CD4-positive, alpha-beta T cell treated with Interleukin-15 for 1 hour (primary cell): ENCODE data around the gene HSD17B2.
"Not testable (repeated sequence)": the region's sequence is repeated elsewhere in the genome, so short reads cannot be mapped to it uniquely, and the experiment has no call there.

ENCODE experiments used
- DNase-seq: peaks from one replicate; pipeline ENCODE4 v3.0.0-alpha.2; 2020

HSD17B2 gene

DNA sequence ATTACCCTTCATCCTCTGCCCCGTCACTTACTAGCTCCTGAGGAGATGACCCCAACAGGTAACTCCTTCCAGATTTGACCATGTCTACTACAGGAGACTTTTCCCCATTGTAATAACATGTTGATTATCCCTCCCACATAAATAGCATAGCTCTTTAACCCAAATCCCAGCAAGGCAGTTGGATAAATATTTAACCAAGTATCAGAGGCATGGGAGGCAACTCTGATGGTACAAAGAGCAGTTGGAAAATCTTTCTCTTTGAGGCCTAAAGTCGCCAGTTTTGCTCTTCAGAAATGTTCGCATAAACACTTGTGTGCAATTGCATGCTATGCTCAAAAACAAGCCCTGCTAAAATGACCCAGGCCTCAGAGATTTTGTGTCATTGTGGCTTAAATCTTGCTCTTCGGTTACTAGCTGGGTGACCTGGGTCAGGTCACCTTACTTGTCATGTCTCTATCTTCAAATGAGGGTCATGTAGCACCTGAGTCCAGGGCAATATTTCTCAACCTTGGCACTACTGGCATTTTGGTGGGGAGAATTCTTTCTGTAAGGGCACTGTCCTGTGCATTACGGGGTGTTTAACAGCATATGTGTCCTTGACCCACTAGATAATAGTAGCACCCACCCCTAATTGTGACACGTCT, 48.8 kb downstream of the HSD17B2 start:
- no peak for DNase-seq

DNA sequence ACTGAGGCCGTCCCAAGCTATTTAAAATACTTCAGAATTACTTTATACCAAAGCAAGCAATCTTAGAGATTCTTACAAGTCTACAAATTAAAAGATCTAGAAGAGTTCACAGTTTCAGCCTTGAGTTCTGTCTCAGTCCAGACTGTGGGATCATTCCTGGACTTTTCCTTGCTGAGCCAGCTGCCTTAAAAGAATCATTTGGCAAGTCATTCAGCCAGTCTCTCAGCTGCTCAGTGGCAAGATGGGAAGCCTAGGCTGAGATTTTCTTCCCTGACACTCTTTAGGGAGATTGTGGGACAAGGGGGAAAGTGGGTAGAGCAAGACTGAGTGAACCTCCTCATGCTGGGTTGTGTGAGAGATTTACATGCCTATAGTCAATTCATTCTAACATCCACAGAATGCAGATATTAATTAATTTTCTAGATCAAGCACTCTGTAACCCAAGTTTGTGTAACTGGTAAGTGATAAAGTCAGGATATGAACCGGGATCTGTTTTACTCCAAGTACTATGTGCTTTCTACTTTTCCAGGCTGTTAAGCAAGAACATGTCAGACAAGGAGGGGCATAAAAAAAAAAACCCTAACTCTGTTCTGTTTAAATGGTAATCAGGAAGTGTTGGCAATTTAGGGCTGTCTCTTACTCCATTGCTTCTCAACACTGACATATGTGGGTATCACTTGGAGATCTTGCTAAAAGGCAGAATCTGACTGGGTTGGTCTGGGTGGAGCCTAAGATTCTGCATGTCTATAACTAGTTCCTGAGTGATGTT, 50.1 kb downstream of the HSD17B2 start:
- DNase-seq, result no peak

DNA sequence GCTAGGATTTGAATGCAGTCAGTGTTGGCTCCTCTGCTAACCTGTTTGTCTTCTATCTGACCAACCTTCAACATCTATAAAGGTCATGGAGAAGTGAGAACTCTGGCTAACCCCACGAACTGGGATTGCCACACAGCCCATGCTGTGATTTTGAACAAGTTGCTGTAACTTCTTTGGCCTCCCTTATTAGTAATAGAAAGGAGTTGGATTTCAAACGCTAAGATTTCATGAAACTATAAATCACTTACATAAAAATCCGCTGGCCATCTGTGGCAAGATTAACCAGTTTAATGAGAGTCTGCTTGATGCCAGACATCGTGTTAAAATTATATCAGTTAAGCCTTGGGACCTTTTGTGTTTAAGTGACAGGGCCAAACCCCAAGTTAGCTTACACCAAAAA, 53.4 kb downstream of the HSD17B2 start:
- DNase-seq, result no peak

DNA sequence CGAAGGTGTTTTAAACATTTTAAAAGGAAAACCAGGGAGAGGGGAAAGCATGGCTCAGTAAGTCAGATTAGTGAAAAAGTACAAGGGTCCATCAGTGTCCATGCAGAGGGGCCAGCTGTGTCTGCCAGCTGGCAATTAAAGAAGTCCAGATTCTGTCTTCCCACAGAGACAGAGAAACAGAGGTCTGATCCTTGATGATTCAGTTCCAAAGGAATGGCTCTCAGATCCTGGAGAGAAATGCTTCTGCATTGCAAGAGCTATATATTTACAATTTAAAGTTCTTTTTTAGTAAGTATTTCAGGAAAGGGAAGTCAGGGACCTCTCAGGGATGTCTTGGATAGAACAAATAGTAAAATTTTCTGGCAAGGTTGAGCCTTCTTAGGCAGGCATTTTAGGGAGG, 56.2 kb downstream of the HSD17B2 start:
- no peak for DNase-seq

DNA sequence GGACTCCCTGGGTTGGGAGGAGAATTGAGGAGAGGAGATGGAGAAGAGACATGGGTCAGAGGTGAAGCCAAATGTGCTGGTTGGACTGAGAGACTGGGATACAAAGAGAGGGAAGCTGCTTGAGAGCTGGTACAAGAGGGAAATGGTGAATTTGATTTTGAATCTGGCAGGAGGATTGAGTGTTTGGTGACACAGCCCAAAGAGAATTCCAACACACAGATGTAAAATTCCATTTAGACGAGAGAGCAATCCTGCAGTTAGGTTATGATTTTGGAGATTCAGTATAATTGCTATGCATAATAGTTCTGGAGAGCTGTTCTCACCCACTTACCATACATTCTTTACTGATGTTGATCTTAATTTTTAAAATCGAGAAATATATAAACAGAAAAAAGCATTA, 57.7 kb downstream of the HSD17B2 start:
- DNase-seq, result no peak

DNA sequence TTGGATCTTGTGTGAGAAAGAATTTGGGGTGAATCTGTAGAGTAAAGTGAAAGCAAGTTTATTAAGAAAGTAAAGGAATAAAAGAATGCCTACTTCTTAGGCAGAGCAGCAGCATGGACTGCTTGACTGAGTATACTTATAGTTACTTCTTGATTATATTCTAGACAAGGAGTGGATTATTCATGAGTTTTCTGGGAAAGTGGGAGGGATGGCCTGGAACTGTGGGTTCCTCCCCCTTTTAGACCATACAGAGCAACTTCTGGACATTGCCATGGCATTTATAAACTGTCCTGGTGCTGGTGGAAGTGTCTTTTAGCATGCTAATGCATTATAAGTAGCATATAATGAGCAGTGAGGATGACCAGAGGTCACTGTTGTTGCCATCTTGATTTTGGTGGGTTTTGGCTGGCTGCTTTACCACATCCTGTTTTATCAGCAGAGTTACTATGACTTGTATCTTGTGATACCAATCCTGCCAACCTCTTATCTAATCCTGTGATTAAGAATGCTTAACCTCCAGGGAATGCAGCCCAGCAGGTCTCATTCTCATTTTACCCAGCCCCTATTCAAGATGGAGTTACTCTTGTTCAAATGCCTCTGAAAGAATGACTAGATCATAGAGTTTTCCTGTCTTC, 58.7 kb downstream of the HSD17B2 start:
- no peak for DNase-seq

DNA sequence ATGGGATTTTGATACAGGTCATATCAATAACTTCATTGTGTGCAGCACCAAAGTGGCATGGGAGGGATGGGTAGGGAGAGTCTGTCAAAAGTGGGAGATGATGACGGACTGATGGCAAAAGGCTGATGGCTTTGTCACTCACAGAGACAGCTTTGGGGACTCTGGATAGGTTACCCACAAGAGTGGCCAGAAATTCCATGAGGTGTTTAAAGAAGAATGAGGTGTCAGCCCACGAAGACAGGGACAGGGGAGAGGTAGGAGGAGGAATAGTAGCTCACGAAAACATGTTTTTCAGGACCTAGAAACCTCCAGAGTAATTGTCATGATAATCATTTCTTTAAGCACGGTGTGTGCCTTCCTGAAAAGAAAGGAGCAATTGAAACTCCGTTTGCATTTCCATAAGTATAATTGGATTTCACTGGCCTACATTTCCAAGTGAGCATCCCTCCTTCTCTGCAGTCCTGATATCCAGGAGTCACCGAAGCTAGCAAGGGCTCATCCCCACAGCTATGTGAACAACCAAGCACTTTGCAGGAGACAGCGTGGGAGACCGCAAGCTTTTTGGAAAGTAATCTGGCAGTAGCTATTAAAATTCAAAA, 60.0 kb downstream of the HSD17B2 start:
- DNase-seq, result no peak

DNA sequence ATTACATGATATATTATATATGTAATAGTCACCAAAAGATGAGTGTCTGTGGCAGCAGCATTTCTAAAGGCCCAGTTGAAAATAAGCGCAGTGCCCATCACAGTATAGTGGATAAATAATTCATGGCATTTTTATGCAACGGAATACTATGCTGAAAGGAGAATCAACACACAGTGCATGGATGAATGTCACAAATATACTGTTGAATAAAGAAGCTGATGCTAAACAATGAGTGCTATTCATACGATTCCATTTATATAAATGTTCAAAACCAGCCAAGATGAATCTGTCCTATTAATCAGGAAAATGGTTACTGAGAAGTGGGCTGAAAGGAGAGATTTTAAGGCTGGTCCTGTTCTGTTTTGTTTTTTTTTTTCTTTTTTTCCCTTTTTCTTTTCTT, 61.6 kb downstream of the HSD17B2 start:
- no peak for DNase-seq

DNA sequence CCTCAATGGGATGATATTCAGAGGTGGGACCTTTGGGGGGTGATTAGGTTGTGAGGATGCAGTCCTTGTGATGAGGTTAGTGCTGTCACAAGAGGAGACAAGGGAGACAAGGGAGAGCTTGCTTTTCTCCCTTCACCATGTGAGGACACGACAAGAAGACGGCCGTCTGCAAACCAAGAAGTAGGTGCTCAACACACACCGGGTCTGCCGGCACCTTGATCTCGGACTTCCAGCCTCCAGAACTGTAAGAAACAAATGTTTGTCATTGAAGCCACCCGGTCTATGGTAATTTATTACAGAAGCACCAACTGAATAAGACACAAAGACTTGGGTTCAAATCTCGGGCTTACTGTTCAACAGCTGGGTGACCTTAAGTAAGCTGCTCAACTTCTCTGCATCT, 70.1 kb downstream of the HSD17B2 start:
- DNase-seq, result no peak

DNA sequence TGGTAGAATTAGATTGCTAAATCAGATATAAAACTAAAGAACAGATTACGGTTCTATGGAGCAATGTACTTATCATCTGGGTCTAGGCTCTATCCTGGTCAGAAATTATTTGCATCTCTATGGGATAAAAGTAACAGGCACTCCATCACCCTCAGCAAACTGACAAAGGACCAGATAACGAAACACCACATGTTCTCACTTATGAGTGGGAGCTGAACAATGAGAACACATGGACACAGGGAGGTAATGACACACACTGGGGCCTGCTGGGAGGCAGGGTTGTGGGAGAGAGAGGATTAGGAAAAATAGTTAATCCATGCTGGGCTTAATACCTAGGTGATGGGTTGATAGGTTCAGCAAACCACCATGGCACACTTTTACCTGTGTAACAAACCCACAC, 73.0 kb downstream of the HSD17B2 start:
- no peak for DNase-seq

DNA sequence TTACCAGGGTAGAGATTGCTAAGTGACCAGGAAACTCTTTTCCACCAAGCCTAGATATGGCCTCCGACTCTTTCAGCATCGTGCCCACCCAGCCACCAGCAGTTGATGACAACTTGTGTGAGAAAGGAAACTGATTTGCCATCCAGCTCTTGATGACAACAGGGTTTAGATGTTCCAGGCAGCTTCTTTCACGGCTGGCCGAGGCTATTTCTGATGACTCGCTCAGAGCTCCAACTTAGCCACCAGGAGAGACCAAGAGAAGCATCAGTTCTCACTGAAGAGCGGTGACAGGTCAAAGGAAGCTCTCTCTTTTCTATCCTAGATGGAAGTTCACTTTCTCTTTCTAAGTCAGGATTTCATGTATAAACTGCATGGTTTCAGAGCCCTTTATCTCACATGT, 73.7 kb downstream of the HSD17B2 start:
- DNase-seq, result no peak

DNA sequence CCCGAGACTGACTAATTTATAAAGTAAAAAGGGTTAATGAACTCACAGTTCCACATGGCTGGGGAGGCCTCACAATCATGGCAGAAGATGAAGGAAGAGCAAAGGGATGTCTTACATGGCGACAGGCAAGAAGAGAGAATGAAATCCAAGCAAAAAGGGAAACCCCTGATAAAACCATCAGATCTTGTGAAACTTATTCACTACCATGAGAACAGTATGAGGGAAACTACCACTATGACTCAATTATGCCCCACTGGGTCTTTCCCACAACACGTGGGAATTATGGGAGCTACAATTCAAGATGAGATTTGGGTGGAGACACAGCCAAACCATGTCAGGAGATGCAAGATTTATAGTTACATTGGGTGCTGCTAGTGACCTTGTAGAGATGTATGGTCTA, 74.2 kb downstream of the HSD17B2 start:
- DNase-seq, result not testable (repeated sequence)

DNA sequence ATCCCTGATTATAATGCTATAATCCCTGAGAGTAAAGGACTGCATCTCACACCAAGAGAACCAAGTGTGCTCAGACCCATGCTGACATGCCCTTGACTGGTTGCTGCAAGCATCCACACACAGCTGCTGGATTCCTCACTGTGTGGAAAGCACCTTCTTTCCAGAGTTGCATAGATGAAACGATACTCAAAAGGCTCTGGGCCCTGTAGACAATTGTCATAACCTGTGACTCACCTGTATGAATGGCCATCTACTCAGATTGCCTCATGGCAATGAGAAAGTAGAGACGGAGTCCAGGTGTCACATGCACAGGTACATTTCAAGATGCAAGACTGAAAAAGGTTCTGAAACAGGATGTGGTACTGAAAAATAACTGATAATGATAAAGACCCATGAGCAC, 76.9 kb downstream of the HSD17B2 start:
- no peak for DNase-seq

DNA sequence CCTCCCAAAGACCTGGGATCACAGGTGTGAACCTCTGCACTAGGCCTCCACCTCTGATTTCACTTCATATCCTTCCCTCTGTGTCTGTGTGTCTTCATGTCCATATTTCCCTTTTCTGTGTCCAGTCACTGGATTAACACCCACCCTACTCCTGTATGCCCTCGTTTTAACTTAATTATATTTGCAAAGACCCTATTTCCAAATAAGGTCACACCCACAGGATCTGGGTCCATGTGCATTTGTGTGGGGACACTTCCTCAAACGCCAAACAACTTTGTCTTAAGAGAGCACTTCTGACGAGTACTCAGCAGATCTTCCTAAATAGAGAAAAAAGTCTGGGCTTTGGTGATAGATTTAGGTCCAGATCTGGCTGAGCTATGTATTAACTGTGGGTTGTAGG, 78.7 kb downstream of the HSD17B2 start:
- DNase-seq, result no peak

DNA sequence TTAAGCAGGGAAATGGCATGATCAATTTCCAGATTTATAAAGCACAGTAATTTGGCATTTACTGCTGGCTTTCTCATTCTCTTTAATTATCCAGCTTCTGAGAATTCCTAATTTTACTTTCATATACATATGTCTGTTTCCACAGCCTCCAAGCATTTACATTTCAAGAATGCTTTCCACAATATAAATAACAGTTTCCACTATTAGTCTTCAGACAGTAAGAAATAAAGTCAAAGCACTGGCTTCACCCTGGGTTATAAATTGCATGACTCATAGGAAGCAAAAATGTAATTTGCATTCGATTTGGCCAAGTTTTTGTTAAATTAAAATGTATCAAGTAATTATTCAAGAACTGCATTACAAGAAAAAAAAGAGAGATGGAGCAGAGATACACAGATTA, 81.5 kb downstream of the HSD17B2 start:
- DNase-seq, result no peak

DNA sequence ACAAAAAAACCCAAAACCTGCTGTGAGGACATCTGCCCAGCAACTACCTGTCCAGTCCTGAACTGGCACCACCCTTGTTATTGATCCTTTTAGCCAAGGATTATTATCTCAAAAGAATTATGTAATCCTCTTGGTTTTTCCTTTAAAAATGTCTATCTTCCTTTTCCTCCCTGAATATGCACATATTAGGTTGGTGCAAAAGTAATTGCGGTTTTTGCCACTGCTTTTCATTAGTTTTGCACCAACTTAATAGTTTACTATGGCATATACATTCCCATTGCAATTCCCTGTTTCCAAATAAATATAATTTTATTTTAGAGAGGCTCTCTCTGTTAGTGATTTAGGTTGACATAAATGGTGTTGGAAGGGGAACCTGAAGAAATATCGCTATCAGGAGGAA, 83.7 kb downstream of the HSD17B2 start:
- DNase-seq, result no peak

DNA sequence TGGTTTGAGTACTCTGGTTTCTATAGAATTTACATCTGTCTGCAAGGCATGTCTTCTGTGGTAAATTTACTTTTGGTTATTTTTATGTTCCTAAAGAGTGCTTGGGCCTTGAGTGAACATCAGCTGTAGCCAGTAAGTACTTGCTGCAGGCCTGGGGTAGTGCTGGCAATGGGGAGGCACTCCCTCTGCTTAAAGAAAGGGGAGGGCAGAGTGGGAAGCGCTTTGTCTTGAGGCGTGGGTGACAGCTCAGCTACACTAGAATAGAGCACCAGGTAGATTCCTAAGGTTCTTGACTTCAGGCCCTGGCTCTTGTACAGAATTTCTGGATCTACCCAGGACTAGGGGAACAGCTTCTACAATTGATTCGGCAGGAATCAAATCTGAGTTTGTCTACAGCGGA, 84.4 kb downstream of the HSD17B2 start:
- no peak for DNase-seq

DNA sequence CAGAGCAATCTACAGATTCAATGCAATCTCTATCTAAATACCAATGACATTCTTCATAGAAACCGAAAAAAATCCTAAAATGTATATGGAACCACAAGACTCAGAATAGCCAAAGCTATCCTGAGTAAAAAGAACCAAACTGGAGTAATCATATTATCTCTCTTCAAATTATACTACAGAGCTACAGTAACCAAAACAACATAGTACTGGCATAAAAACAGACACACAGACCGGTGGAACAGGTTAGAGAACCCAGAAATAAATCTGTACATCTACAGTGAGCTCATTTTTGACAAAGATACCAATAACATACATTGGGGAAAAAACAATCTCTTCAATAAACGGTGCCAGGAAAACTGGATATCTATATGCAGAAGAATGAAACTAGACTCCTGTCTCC, 89.6 kb downstream of the HSD17B2 start:
- no peak for DNase-seq

DNA sequence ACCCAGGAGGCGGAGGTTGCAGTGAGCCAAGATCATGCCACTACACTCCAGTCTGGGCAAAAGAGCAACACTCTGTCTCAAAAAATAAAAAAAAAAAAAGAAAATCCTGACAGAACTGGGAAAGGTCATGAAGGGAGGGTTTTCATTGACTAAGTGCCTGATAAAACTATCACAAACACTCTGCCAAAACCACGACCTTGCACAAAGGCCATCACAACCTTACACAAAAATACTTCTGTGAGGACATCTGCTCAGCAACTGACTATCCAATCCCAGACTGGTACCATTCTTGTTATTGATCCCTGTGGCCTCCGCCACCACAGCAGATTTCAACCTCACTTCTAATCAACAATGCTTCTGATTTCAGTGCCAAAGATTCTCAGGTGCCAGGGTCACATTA, 94.8 kb downstream of the HSD17B2 start:
- DNase-seq, result no peak

DNA sequence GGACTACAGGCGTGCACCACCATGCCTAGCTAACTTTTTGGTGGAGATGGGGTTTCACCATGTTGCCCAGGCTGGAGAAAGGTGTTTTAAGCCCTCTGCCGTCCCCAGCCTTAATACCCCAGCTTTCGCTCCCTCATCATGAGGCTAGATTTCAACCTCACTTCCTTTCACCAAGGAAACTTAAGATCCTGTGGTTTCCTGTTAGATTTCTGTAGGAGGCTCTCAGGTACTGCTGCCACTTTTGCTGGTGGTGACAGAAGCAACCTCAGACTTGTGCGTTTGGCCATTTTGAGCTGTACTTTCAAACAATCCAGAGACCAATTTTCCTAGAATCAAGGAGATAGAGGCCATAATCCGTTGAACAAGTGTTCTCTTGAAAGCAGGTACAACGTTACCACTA, 98.7 kb downstream of the HSD17B2 start:
- no peak for DNase-seq

DNA sequence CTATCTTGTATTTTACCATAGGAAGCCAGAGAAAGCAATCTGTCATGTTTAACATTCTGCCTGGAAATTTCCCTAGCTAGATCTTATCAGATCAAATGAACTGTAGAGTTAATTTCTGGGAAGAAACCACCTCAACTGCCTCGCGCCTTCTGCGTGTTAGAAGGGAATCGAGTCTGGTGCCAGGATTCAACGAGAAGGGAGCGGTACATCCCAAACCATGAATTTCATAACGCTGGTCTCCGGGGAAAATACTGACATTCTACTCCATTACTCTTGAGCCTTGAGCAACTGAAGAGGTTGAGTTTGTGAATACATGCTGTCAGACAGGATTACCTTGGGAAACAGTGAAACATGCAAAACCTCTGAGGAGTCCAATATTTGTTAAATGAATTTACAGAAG, 99.8 kb downstream of the HSD17B2 start:
- no peak for DNase-seq

DNA sequence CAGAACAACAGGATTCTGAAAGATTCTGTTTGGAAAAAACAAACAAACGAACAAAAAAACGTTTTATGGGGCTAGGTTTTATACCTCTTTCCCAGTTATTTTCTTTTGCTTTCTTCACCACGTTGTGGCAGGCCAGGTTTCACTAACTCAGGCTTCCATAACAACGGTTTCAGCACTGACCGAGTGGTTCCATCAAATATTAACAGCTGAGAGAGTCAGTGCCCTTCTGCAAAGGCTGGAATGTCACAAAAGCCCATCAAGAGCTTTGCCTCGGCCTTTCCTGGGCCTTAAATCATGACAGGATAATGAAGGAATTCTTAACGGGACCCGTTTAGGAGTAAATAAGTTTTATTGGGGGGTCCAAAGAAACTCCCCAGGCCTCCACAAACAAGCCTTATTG, 100.8 kb downstream of the HSD17B2 start:
- no peak for DNase-seq

DNA sequence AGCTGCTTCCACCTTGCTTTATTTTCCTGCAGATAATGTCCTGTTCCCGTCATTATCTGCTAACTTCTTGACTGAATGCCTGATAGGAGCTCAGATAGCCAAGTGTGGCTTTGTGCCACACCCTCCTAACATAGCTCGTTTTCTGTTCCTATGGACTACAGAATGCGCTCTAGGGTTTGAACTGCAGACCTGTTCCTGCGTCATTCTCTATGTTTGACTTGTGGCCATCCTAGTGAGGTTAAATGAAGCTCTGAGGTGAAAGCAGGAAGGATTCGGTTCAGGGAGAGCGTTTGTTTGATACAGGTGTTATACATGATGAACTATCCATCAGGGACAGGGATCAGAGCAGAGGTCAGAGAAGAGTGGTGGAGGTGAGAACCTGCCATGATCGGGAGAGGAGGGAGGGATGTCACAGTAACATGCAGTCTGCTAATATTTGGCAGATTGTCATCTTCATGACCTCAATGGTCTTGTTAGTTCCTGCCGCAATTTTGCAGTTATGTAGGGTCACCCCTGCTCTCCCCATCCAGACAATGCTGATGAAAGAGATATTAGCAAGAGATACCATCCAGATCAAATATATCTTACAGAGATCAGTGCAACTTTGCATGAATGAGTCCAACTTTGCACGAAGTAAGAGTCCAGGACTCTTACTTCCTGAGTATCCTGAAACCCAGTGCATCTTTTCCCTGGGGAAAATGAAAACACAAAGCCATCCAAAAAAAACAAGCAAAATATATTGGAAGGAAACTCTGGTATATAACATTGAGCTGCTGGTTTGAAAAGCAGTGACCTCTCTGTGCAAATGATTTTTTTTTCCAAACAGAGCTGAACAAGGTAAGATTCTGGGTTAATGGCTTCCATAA, 102.1 kb downstream of the HSD17B2 start:
- no peak for DNase-seq
